Hematopoietic multipotent progenitor cell treated with erythropoietin and hydrocortisone succinate and interleukin-3 and kit ligand, for 8 days (in vitro differentiated cells): ENCODE results near the gene TEX52.
A peak's percentile ranks its signal among the peaks of the same experiment; 100 is the strongest.
"Not testable (repeated sequence)": the region's sequence is repeated elsewhere in the genome, so short reads cannot be mapped to it uniquely, and the experiment has no call there.

Experiments
- DNase-seq: peaks from one replicate; pipeline ENCODE4 v3.0.0-alpha.2; 2015

The TEX52 gene

GRCh38 chr12:2857021-2857431 is at the start of gene TEX52:
Gene TEX52 (minus strand): TSS chr12:2857039. CDS start chr12:2857026, 13 bp downstream.
- no peak for DNase-seq

GRCh38 chr12:2904260-2904659 is 47.4 kb upstream of the TEX52 start:
- DNase-seq = no peak

- peak; percentile 61 for DNase-seq
Observed at GRCh38 chr12:2902272-2902880, 45.5 kb upstream of the TEX52 start.

GRCh38 chr12:2900642-2901041 is 43.8 kb upstream of the TEX52 start:
- no peak for DNase-seq

- DNase-seq = no peak
Observed at GRCh38 chr12:2897418-2897817, 40.6 kb upstream of the TEX52 start.

GRCh38 chr12:2895511-2895910 is 38.7 kb upstream of the TEX52 start:
- DNase-seq = no peak

- DNase-seq = no peak
Observed at GRCh38 chr12:2895051-2895451, 38.2 kb upstream of the TEX52 start.

- DNase-seq = no peak
Observed at GRCh38 chr12:2893007-2893406, 36.2 kb upstream of the TEX52 start.

GRCh38 chr12:2892246-2892645 is 35.4 kb upstream of the TEX52 start:
- no peak for DNase-seq

- DNase-seq = peak; percentile 19
Observed at GRCh38 chr12:2891240-2892053, 34.6 kb upstream of the TEX52 start.

- peak; percentile 97 for DNase-seq
Observed at GRCh38 chr12:2890388-2891239, 33.8 kb upstream of the TEX52 start, which contains the start of gene TULP3. Gene TULP3 (plus strand): TSS chr12:2890891. CDS start chr12:2890948, 57 bp downstream.

GRCh38 chr12:2890001-2890387 is 33.2 kb upstream of the TEX52 start:
- no peak for DNase-seq

GRCh38 chr12:2886768-2887450 is 30.1 kb upstream of the TEX52 start:
- DNase-seq = no peak

GRCh38 chr12:2884810-2885209 is 28.0 kb upstream of the TEX52 start:
- no peak for DNase-seq

- peak; percentile 88 for DNase-seq
Observed at GRCh38 chr12:2879853-2880252, 23.0 kb upstream of the TEX52 start.

GRCh38 chr12:2877953-2878732 is 21.3 kb upstream of the TEX52 start:
- no peak for DNase-seq

GRCh38 chr12:2877047-2877952 is 20.5 kb upstream of the TEX52 start, which contains the start of the genes FOXM1 and RHNO1:
Gene FOXM1 (minus strand): TSS chr12:2877174. CDS start chr12:2874478, 2,696 bp downstream.
Gene RHNO1 (plus strand): TSS chr12:2877223. CDS start chr12:2885367, 8,144 bp downstream.
- peak; percentile 87 for DNase-seq

GRCh38 chr12:2876431-2877046 is 19.7 kb upstream of the TEX52 start:
- peak; percentile 61 for DNase-seq

- not testable (repeated sequence) for DNase-seq
Observed at GRCh38 chr12:2868986-2869632, 12.3 kb upstream of the TEX52 start.

GRCh38 chr12:2864198-2864597 is 7.4 kb upstream of the TEX52 start:
- DNase-seq = no peak
